ENCODE results near the gene CAPS2. TPM values are rescaled to one million over a fixed set of nuclear protein-coding genes. Genes with fewer than 3 reads are reported as not detected.

Gene CAPS2
- total RNA-seq, 2 experiments from 2014 or later = 3.1 to 4.1 TPM

GRCh38 chr12:75341873-75342272 is 11.7 kb upstream of the CAPS2 start:
- DNase-seq = no peak
- Mint-ChIP-seq H3K9me3 (ENCODE audit: insufficient read depth) (peaks cover 2% of the 10 kb centered on the region), H3K4me3 (no peak overlapping the region), H3K27me3 (ENCODE audit: low read depth) (peaks cover 5% of the 10 kb centered on the region), H3K27ac (no peak overlapping the region), H3K4me1 (ENCODE audit: low read depth) (peaks cover 20% of the 10 kb centered on the region), H3K36me3 (ENCODE audit: low read depth) (no peaks in the 10 kb centered on the region)
- POLR2A ChIA-PET = no interaction called here
- ATAC-seq = no peak
- CTCF ChIA-PET = no interaction called here

GRCh38 chr12:75337905-75338304 is 7.8 kb upstream of the CAPS2 start:
- peaks cover 19% of the 10 kb centered on the region for H3K27me3 Mint-ChIP-seq (ENCODE audit: low read depth)
- peaks cover 25% of the 10 kb centered on the region for H3K4me1 Mint-ChIP-seq (ENCODE audit: low read depth)
- DNase-seq (no peak), ATAC-seq (no peak)
- POLR2A ChIA-PET = no interaction called here
- CTCF ChIA-PET = interaction anchor here (0.7 to 1.0 kb wide), 2 partner anchors 167 to 189 kb away, joined by 3 read pairs; no protein-coding TSS in a partner anchor
- no peaks in the 10 kb centered on the region for H3K36me3 Mint-ChIP-seq (ENCODE audit: low read depth)
- H3K4me3 Mint-ChIP-seq = no peak overlapping the region
- no peak overlapping the region for H3K27ac Mint-ChIP-seq
- H3K9me3 Mint-ChIP-seq (ENCODE audit: insufficient read depth) = no peaks in the 10 kb centered on the region

- CTCF ChIA-PET = interaction anchor here (0.6 to 5.2 kb wide), 25 partner anchors 9 to 646 kb away, joined by 3 to 58 read pairs (median 5); partner anchors contain the start of genes GLIPR1, GLIPR1L2 and KRR1
- H3K27me3 Mint-ChIP-seq (ENCODE audit: low read depth) = peaks cover 26% of the 10 kb centered on the region
- POLR2A ChIA-PET = interaction anchor here (1.2 kb wide), 1 partner anchor 57 kb away, joined by 5 read pairs; no protein-coding TSS in a partner anchor
- no peak within 1 kb of the TSS for H3K27ac Mint-ChIP-seq
- DNase-seq = peak; percentile 88
- peak within 1 kb of the TSS; percentile 56 for H3K4me3 Mint-ChIP-seq
- peaks cover 33% of the 10 kb centered on the region for H3K4me1 Mint-ChIP-seq (ENCODE audit: low read depth)
- ATAC-seq = peak; percentile 83
- H3K36me3 Mint-ChIP-seq (ENCODE audit: low read depth) = no peaks in the 10 kb centered on the region
- H3K9me3 Mint-ChIP-seq (ENCODE audit: insufficient read depth) = no peaks in the 10 kb centered on the region
Observed at GRCh38 chr12:75334384-75335030, 4.4 kb upstream of the CAPS2 start, which contains the start of gene GLIPR1L1. Gene GLIPR1L1, plus strand, starts transcription at chr12:75334670. Its CDS starts 59 bp downstream, at chr12:75334729.

GRCh38 chr12:75327642-75328041 is 2.5 kb downstream of the CAPS2 start:
- Mint-ChIP-seq H3K4me1 (ENCODE audit: low read depth) (peaks cover 11% of the 10 kb centered on the region), H3K4me3 (no peak overlapping the region), H3K36me3 (ENCODE audit: low read depth) (no peaks in the 10 kb centered on the region), H3K27ac (no peak overlapping the region), H3K9me3 (ENCODE audit: insufficient read depth) (no peaks in the 10 kb centered on the region), H3K27me3 (ENCODE audit: low read depth) (peaks cover 28% of the 10 kb centered on the region)
- CTCF ChIA-PET = interaction anchor here (1.5 to 2.3 kb wide), 2 partner anchors 152 to 158 kb away, joined by 3 to 7 read pairs; no protein-coding TSS in a partner anchor
- ATAC-seq (no peak), DNase-seq (no peak)
- POLR2A ChIA-PET = no interaction called here

GRCh38 chr12:75323663-75324062 is 6.5 kb downstream of the CAPS2 start:
- Mint-ChIP-seq H3K4me3 (no peak overlapping the region), H3K9me3 (ENCODE audit: insufficient read depth) (no peaks in the 10 kb centered on the region), H3K27ac (no peak overlapping the region), H3K4me1 (ENCODE audit: low read depth) (no peaks in the 10 kb centered on the region), H3K36me3 (ENCODE audit: low read depth) (no peaks in the 10 kb centered on the region), H3K27me3 (ENCODE audit: low read depth) (peaks cover 23% of the 10 kb centered on the region)
- CTCF ChIA-PET = no interaction called here
- DNase-seq = no peak
- POLR2A ChIA-PET = no interaction called here
- ATAC-seq = no peak

GRCh38 chr12:75322464-75322863 is 7.7 kb downstream of the CAPS2 start:
- no peaks in the 10 kb centered on the region for H3K36me3 Mint-ChIP-seq (ENCODE audit: low read depth)

GRCh38 chr12:75317784-75318183 is 12.3 kb downstream of the CAPS2 start:
- DNase-seq = no peak
- H3K27me3 Mint-ChIP-seq (ENCODE audit: low read depth) = peaks cover 16% of the 10 kb centered on the region
- no peaks in the 10 kb centered on the region for H3K9me3 Mint-ChIP-seq (ENCODE audit: insufficient read depth)
- no peak overlapping the region for H3K4me3 Mint-ChIP-seq
- ATAC-seq = no peak
- H3K4me1 Mint-ChIP-seq (ENCODE audit: low read depth) = no peaks in the 10 kb centered on the region
- ChIA-PET CTCF (interaction anchor here (1.0 kb wide), 1 partner anchor 17 kb away, joined by 7 read pairs; the partner anchor contains the start of gene GLIPR1L1), POLR2A (no interaction called here)
- no peak overlapping the region for H3K27ac Mint-ChIP-seq
- H3K36me3 Mint-ChIP-seq (ENCODE audit: low read depth) = no peaks in the 10 kb centered on the region

More at GRCh38 chr12:75322464-75322863, 7.7 kb downstream of the CAPS2 start:
- no peaks in the 10 kb centered on the region for H3K4me1 Mint-ChIP-seq (ENCODE audit: low read depth)
- no peak for DNase-seq
- no peak overlapping the region for H3K4me3 Mint-ChIP-seq
- CTCF ChIA-PET = interaction anchor here (1.0 to 1.3 kb wide), 2 partner anchors 12 to 69 kb away, joined by 3 to 6 read pairs; partner anchors contain the start of genes GLIPR1L1 and GLIPR1L2
- H3K27me3 Mint-ChIP-seq (ENCODE audit: low read depth) = peaks cover 23% of the 10 kb centered on the region
- no peak overlapping the region for H3K27ac Mint-ChIP-seq
- H3K9me3 Mint-ChIP-seq (ENCODE audit: insufficient read depth) = no peaks in the 10 kb centered on the region
- POLR2A ChIA-PET = no interaction called here
- ATAC-seq = no peak

- Mint-ChIP-seq H3K9me3 (ENCODE audit: insufficient read depth) (no peaks in the 10 kb centered on the region), H3K4me3 (no peak overlapping the region), H3K27me3 (ENCODE audit: low read depth) (peaks cover 11% of the 10 kb centered on the region), H3K36me3 (ENCODE audit: low read depth) (no peaks in the 10 kb centered on the region), H3K4me1 (ENCODE audit: low read depth) (no peaks in the 10 kb centered on the region), H3K27ac (no peak overlapping the region)
- ATAC-seq (no peak), DNase-seq (no peak)
- POLR2A ChIA-PET = no interaction called here
- CTCF ChIA-PET = interaction anchor here (0.8 kb wide), 1 partner anchor 36 kb away, joined by 3 read pairs; no protein-coding TSS in a partner anchor
Observed at GRCh38 chr12:75315518-75315917, 14.6 kb downstream of the CAPS2 start.

- no peaks in the 10 kb centered on the region for H3K4me1 Mint-ChIP-seq (ENCODE audit: low read depth)
- H3K9me3 Mint-ChIP-seq (ENCODE audit: insufficient read depth) = no peaks in the 10 kb centered on the region
- H3K27ac Mint-ChIP-seq = no peak overlapping the region
- CTCF ChIA-PET = no interaction called here
- no peak for DNase-seq
- no peaks in the 10 kb centered on the region for H3K27me3 Mint-ChIP-seq (ENCODE audit: low read depth)
- no peak overlapping the region for H3K4me3 Mint-ChIP-seq
- H3K36me3 Mint-ChIP-seq (ENCODE audit: low read depth) = no peaks in the 10 kb centered on the region
- POLR2A ChIA-PET = no interaction called here
- no peak for ATAC-seq
Observed at GRCh38 chr12:75311369-75311768, 18.8 kb downstream of the CAPS2 start.

GRCh38 chr12:75308279-75308678 is 21.8 kb downstream of the CAPS2 start:
- ChIA-PET CTCF (no interaction called here), POLR2A (no interaction called here)
- Mint-ChIP-seq H3K36me3 (ENCODE audit: low read depth) (no peaks in the 10 kb centered on the region), H3K27ac (no peak overlapping the region), H3K9me3 (ENCODE audit: insufficient read depth) (no peaks in the 10 kb centered on the region), H3K27me3 (ENCODE audit: low read depth) (no peaks in the 10 kb centered on the region), H3K4me3 (no peak overlapping the region), H3K4me1 (ENCODE audit: low read depth) (no peaks in the 10 kb centered on the region)
- DNase-seq = no peak
- ATAC-seq = no peak

- no peak overlapping the region for H3K4me3 Mint-ChIP-seq
- POLR2A ChIA-PET = no interaction called here
- no peaks in the 10 kb centered on the region for H3K4me1 Mint-ChIP-seq (ENCODE audit: low read depth)
- DNase-seq (no peak), ATAC-seq (no peak)
- no peaks in the 10 kb centered on the region for H3K27me3 Mint-ChIP-seq (ENCODE audit: low read depth)
- CTCF ChIA-PET = no interaction called here
- H3K36me3 Mint-ChIP-seq (ENCODE audit: low read depth) = no peaks in the 10 kb centered on the region
- H3K9me3 Mint-ChIP-seq (ENCODE audit: insufficient read depth) = no peaks in the 10 kb centered on the region
- H3K27ac Mint-ChIP-seq = no peak overlapping the region
Observed at GRCh38 chr12:75305412-75306332, 24.5 kb downstream of the CAPS2 start.

GRCh38 chr12:75302781-75303180 is 27.3 kb downstream of the CAPS2 start:
- no peaks in the 10 kb centered on the region for H3K36me3 Mint-ChIP-seq (ENCODE audit: low read depth)
- ATAC-seq (no peak), DNase-seq (no peak)
- no peak overlapping the region for H3K4me3 Mint-ChIP-seq
- no peak overlapping the region for H3K27ac Mint-ChIP-seq
- H3K4me1 Mint-ChIP-seq (ENCODE audit: low read depth) = no peaks in the 10 kb centered on the region
- no peaks in the 10 kb centered on the region for H3K9me3 Mint-ChIP-seq (ENCODE audit: insufficient read depth)
- no peaks in the 10 kb centered on the region for H3K27me3 Mint-ChIP-seq (ENCODE audit: low read depth)
- ChIA-PET POLR2A (no interaction called here), CTCF (no interaction called here)

Measured in activated CD8-positive, alpha-beta T cell treated with anti-CD3 and anti-CD28 coated beads, Interleukin-2, amount 10 ng/mL, durations not matched to agents 7 days and 5 days (primary cell).